ENCODE data around the gene ATP2A1. TPM values are rescaled to one million over a fixed set of nuclear protein-coding genes. Genes with fewer than 3 reads are reported as not detected.

The ATP2A1 gene
- total RNA-seq (1,000 to 10,000 TPM in 3 of 4 donors, 100 to 1,000 TPM in 1; 639 to 2,539 (median 1,923) TPM), polyA plus RNA-seq (1,000 to 10,000 TPM in 2 of 3 donors, 100 to 1,000 TPM in 1; 169 to 1,914 (median 1,496) TPM)
- long read RNA-seq, donor 1, partial matches to known transcripts, result 613 of 655 reads
- long read RNA-seq, donor 1, other reads (novel, unspliced or antisense), result 41 of 655 reads
- long read RNA-seq, donor 2, partial matches to known transcripts, result 1,763 of 1,850 reads
- long read RNA-seq, donor 2, other reads (novel, unspliced or antisense), result 86 of 1,850 reads

DNA sequence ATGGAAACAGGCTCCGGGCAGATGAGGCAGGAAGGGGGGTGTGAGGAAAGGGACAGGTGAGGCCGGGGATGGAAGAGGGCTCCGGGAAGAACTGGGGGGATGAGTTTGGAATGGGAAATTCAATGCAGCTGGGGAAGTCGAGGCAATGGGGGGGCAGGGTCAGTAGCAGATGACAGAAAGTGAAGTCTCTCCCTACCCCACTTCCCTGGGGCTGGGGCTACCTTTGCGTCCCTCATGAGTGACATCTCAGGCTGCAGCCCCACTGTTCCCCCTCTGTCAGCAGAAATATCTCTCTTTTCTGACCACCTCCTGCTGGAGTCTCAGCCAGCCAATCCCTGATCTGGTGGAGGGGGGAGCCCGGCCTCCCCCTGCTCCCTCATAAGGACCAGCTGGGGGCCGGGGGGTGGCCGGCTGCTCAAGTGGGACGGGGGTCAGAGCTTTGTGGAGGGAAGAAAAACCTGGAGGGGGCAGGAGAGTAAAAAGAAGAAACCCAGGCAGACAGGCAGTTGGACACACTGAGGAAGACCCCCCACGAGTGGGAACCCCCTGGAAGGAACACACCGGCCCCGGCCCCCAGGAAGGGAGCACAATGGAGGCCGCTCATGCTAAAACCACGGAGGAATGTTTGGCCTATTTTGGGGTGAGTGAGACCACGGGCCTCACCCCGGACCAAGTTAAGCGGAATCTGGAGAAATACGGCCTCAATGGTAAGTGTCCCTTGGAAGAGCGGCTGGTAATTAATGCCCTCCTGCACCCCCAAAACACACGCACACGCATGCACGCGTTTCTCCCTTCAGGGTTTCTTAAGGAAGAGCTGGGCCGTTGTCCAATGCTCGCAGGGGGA lies at the start of gene ATP2A1:
Gene ATP2A1, plus strand, starts transcription at position 406 of the 844 bp plus-strand sequence. Its CDS starts 184 bp downstream, at position 590.
- Histone ChIP-seq H3K36me3 (ENCODE audit: insufficient read depth in 1 of 2, low read depth in 1 of 2) (peaks cover 0 to 15% of the 10 kb centered on the region in 2 donors), H3K4me3 (peak within 1 kb of the TSS; percentile 83), H3K4me1 (peaks cover 42% of the 10 kb centered on the region), H3K27ac (peak within 1 kb of the TSS; percentile 88), H3K9me3 (no peaks in the 10 kb centered on the region), H3K27me3 (ENCODE audit: insufficient read depth in 3 of 3, low read length in 2 of 3) (no peaks in the 10 kb centered on the region)
- DNase-seq (peak in 1 of 2 donors; percentile 69), ATAC-seq (peak in 1 of 4 donors; percentile 9)
- TF ChIP-seq CTCF (IDR thresholded peaks at IDR 0.05), result no peak
- WGBS, 3 donors, result 28 to 47% (median 38%) methylated on average over 24 to 25 of the region's 25 CpGs
- intact Hi-C loops (cut with DNase I), result no loop called here

DNA sequence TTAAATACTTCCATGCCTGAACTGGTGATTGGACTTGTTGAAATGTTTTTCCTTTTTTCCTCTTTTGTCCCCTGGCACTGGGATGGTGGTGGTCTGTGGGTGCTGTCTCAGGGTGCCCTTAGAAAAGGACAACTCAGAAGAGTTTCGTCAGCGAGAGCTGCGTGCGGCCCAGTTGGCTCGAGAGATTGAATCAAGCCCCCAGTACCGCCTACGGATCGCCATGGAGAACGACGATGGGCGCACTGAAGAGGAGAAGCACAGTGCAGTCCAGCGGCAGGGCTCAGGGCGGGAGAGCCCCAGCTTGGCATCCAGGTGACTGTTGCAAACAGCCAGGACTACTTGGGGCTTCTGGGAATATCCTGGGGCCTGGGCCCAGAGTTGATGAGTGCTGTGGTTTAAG lies 48.5 kb upstream of the ATP2A1 start:
- no peaks in the 10 kb centered on the region for H3K9me3 ChIP-seq
- no peak for ATAC-seq
- intact Hi-C loops (cut with DNase I), result loop anchor here in 1 of 2 donors (2.0 kb wide), 1 partner anchor 13 kb away; no protein-coding TSS in a partner anchor
- WGBS, 3 donors, result 93% methylated on average over 13 of the region's 13 CpGs
- DNase-seq, result no peak
- H3K27ac ChIP-seq, result no peak overlapping the region
- H3K4me3 ChIP-seq, result no peak overlapping the region
- H3K36me3 ChIP-seq (ENCODE audit: insufficient read depth in 1 of 2, low read depth in 1 of 2), result peaks cover 27 to 98% of the 10 kb centered on the region in 2 donors
- TF ChIP-seq CTCF (IDR thresholded peaks at IDR 0.05), result no peak
- H3K4me1 ChIP-seq, result peaks cover 16% of the 10 kb centered on the region
- H3K27me3 ChIP-seq (ENCODE audit: insufficient read depth in 3 of 3, low read length in 2 of 3), result no peaks in the 10 kb centered on the region

DNA sequence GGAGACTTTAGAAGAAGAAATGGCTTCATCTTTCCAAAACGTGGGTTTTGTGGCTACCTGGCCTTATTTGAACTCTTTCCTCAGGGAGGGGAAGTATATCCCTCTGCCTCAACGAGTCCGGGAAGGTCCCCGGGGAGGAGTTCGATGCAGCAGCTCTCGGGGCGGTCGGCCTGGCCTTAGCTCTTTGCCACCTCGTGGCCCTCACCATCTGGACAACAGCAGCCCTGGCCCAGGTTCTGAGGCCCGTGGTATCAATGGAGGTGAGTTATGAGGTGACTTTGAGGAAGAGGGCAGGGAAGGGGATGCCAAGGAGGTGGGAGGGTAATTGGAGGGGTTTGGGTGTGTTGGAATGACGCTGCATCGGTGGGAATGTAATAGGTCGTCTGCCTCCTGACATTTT lies 47.8 kb upstream of the ATP2A1 start:
- no peak overlapping the region for H3K27ac ChIP-seq
- WGBS, 3 donors, result 83 to 87% (median 84%) methylated on average over 13 of the region's 13 CpGs
- H3K27me3 ChIP-seq (ENCODE audit: insufficient read depth in 3 of 3, low read length in 2 of 3), result no peaks in the 10 kb centered on the region
- intact Hi-C loops (cut with DNase I), result no loop called here
- peaks cover 8% of the 10 kb centered on the region for H3K4me1 ChIP-seq
- TF ChIP-seq CTCF (IDR thresholded peaks at IDR 0.05), result no peak
- DNase-seq (no peak), ATAC-seq (no peak)
- peaks cover 27 to 100% of the 10 kb centered on the region in 2 donors for H3K36me3 ChIP-seq (ENCODE audit: insufficient read depth in 1 of 2, low read depth in 1 of 2)
- H3K4me3 ChIP-seq, result no peak overlapping the region
- no peaks in the 10 kb centered on the region for H3K9me3 ChIP-seq

- H3K27me3 ChIP-seq (ENCODE audit: insufficient read depth in 3 of 3, low read length in 2 of 3), result no peaks in the 10 kb centered on the region
- intact Hi-C loops (cut with DNase I), result no loop called here
- H3K9me3 ChIP-seq, result no peaks in the 10 kb centered on the region
- no peaks in the 10 kb centered on the region for H3K4me1 ChIP-seq
- ATAC-seq (no peak), DNase-seq (no peak)
- TF ChIP-seq CTCF (IDR thresholded peaks at IDR 0.05), result no peak
- H3K4me3 ChIP-seq, result no peak overlapping the region
- WGBS, 3 donors, result 91 to 98% (median 92%) methylated on average over 6 to 14 of the region's 14 CpGs
- H3K27ac ChIP-seq, result no peak overlapping the region
- H3K36me3 ChIP-seq (ENCODE audit: insufficient read depth in 1 of 2, low read depth in 1 of 2), result peaks cover 30 to 99% of the 10 kb centered on the region in 2 donors
Measured at GRCh38 chr16:28834349-28834748, 43.9 kb upstream of the ATP2A1 start.

All from psoas muscle (tissue), 8 donors.